Stimulated activated CD8-positive, alpha-beta memory T cell treated with anti-CD3 and anti-CD28 coated beads, Interleukin-15, amount 100 ng/mL, for 48 hours (primary cell): ENCODE data around the gene DUSP10.

Experiments used
- DNase-seq, 2 donors: peaks; one replicate each; pipeline ENCODE4 v3.0.0-alpha.2; 2020; ENCODE audit warnings: low read depth in 2 of 2

Gene DUSP10

GRCh38 chr1:221732052-221732451, 9.8 kb downstream of the DUSP10 start:
- DNase-seq = no peak

- DNase-seq = no peak
These were observed 12.0 kb downstream of the DUSP10 start for GRCh38 chr1:221729771-221730330.

DNA sequence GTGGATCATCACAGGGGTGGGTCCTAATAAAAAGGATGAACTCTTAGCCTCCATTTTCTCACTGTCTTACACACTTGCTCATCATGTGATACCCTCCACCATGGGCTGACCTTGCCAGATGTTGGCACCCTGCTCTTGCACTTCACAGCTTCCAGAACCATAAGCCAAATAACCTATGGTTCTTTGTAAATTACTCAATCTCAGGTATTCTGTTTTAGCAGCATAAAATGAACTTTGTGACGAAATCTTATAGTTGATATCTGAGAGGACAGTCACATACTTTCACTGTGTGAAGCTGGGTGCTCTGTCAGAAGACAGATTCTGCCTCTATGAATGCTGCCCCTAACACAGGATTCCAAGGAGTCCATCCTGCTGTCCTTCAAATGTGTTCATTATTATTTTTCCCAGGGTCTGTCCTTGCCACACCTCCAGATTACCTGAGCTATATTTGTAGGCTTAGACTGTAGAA, 13.8 kb downstream of the DUSP10 start:
- no peak for DNase-seq

DNA sequence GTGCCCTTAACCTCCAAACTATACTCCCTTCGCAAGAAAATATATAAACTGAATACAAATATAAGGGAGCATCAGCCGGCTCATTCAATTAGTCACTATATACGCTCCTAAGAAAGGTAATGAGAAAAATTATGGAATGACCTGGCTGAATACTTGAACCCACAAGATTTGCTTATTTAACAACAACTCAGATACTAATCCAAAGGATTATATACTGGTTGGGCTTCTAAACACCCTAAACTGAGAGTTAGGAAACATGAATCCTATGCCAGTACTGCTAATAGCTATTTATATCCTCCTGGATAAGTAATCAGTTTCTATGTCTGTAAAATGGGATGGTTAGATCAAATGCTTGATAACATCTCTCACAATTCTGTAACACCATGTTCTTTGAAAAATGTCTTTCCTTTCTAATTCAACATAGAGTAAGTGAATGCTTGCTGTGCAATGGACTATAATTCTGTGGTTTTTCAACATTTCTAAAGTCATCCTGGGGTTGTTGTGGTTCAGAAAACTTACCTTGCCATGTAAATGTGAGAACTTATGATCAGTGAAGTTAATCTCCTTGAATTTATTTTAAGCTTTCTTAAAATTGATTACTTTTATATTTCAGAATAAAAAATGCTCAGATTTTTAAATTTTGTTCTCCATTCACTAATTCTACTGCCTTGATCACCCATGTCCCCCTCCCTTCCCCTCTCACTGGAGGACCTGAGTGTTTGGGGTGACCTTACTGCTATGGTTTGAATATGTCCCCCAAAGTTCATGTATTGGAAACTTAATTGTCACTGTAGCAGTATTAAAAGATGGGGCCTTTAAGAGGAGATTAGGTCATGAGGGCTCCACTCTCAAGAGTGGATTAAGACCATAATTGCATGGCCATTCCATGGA, 14.5 kb downstream of the DUSP10 start:
- no peak for DNase-seq

DNA sequence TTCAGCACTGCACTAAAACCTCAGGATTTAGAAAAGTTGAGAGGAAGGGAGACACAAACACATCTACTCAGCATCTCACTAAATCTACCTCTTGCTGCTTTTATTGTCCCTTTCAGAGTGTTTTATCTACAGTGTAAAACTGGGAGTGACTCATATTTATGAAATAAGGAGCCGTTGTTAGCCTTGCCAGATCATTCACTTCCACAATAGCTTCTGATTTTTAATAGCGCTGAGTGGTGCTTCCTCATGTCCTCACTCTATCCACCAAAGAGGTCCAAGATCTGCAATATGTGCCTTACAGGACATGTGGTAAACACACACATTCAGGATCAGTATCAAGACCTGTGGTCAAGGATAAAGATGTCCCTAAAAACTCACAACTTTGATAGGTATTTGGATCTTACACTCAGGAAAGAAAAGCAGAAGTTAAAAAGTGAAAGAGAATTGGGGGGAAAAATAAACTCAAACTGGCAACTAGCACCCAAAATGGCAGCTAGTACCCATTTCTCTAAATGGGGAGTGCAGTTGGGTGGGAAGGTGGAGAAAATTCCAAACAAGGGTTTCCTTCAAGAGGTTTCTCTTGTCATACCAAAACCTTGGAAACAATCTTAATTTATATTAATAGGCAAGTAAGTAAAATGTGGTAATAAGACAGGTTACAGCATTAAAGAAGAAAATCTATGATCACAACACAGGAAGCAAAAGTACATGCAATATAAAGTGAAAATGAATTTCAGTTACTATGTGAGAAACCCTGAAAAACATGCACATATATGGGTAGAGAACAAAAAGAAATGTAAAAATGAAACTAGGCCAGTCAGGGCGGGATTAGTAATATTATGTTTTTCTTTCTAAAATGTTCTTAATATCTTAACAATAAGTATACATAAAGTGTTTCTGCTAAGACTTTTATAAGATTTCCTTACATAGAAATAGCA, 15.9 kb downstream of the DUSP10 start:
- DNase-seq = no peak

DNA sequence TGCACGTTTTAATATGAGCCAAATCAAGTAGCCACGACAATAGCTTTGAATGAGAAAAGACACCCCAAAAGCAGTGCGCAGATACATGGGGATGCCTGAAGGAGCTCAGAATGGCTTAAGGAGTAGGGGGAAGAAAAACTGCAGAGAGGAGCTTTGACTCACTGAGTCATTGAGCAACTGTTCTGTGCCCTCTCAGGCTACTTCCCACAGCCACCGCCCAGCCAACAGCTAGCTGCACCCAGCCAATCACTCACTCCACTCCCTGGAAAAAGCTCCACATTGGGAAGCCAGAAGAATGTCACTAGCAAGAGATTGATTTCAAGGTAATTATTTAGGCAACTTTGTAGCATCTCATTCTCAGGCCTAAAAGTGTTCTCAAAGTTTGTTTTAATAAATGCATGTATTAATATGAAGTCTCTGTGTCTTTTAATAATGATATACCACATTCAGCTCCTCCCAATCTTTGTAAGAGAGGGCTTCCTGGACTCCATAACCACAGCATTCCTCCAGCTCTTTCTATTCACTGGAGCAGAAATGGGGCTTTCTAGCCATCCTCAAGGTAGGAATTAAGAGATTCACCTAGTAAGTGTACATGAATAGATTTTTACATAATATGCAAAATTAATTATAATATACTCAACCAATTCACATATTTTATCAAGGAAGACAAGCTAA, 16.8 kb downstream of the DUSP10 start:
- no peak for DNase-seq

GRCh38 chr1:221723848-221724236, 18.0 kb downstream of the DUSP10 start:
- DNase-seq = no peak

- no peak for DNase-seq
These were observed 18.7 kb downstream of the DUSP10 start for GRCh38 chr1:221723018-221723847.

DNA sequence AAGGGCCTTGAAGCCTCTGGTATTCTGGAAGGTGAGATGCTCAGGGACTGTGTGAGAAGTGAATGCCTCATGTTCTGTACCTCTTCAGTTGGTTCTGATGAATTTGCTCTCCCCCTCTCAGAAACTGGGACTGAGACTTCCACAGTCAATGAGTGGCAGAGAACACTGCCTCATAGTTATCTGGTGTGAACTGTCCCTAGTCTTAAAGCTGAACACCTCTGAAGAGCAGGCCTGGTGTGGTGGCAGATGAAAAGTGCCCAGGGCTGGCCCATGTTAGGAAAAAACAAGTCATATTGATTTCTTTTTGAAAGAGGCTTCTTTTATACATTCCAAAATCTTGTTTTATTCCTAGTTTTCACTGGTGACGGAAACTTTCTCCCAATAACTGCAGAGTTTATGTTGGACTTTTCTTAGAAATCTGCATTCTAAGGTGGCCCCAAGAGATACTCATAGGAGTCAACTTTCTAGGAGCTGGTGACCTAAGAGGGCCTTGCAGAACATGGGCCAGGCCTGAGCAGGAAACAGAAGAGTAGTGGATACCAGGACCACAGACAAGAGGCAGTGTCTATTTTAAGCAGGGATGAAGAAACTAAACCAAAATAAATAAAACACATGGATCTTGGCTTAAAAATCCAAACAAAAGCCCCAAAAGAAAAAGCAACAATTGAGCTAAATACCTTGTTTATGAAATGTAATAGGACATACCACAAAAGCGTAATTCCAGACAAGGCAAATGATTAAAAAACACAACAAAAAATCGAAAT, 19.5 kb downstream of the DUSP10 start:
- DNase-seq = no peak

DNA sequence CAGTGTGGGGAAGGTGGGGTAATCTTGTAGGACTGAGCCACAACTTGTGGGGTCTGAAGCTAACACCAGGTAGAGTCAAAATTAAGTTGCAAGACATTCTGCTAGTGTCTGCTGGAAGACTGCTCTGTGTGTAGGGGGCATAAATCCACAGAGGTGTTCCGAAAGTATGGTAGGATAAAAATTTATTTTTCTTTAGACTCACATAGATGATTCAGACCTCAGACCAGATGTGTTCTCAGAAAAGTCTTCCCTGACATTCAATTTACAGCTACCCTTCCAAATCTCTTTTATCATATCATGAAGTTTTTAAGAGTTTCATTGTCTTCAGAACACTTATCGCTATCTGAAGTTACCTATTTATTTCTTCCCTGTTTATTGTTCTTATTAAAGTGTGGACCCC, 21.3 kb downstream of the DUSP10 start:
- DNase-seq = no peak

GRCh38 chr1:221719987-221720386, 21.9 kb downstream of the DUSP10 start:
- DNase-seq = no peak

DNA sequence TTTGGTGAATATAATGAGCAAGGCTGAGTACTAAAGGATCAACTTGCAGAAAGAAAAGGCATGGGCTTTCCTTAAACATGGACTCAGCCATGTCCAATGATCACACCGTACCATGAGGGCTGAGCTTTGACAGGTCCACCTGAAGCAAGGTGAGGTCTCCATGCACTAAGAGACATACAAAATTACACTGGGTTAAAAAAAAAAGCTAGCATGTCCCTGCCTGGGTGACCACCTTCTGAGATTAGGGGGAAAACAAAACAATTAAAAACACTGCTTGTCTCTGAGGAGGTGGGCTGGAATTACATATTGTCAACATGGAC, 22.7 kb downstream of the DUSP10 start:
- DNase-seq = no peak

DNA sequence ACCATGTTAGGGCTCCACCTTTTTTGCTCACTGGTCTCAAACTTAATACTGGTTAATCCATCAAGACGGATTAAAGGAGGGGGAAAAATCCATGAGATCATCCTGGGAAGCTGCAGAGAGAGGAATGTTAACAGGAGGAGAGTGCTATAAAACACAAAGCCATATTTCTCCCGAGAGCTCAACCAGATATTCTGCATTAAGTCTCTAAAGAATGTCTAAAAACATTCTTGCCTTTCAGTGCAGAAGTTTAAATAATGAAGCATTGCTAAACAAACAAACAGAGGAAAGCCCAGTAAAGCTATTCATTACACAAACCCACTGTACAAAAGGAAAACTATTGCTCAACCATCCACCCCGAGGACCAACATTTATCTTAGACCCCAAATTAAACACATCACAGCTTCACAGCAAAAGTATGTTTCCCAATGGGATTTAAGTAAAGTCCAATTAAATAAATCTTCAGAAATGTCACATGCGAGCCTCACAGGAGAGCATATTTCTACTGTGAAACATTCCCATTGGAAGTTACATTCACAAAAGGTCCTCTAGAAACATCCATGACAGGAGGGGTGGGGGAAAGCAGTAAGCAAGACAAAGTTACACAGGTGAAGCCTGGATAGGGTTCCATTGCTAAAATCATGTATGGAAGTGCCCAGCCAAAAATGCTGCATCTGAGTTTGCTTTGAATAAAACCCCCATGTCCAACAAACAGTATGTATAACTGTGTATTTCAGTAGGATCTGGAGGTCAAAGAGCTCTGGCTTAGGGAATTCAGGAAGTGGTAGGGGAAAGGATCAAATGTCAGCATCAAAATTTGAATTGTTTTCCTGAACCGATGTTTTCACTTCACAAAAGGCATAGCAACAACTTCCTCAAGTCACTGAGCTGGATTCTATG, 23.3 kb downstream of the DUSP10 start:
- no peak for DNase-seq

- DNase-seq = no peak
These were observed 24.4 kb downstream of the DUSP10 start for GRCh38 chr1:221717485-221717853.

GRCh38 chr1:221716713-221717484, 25.0 kb downstream of the DUSP10 start:
- no peak for DNase-seq

DNA sequence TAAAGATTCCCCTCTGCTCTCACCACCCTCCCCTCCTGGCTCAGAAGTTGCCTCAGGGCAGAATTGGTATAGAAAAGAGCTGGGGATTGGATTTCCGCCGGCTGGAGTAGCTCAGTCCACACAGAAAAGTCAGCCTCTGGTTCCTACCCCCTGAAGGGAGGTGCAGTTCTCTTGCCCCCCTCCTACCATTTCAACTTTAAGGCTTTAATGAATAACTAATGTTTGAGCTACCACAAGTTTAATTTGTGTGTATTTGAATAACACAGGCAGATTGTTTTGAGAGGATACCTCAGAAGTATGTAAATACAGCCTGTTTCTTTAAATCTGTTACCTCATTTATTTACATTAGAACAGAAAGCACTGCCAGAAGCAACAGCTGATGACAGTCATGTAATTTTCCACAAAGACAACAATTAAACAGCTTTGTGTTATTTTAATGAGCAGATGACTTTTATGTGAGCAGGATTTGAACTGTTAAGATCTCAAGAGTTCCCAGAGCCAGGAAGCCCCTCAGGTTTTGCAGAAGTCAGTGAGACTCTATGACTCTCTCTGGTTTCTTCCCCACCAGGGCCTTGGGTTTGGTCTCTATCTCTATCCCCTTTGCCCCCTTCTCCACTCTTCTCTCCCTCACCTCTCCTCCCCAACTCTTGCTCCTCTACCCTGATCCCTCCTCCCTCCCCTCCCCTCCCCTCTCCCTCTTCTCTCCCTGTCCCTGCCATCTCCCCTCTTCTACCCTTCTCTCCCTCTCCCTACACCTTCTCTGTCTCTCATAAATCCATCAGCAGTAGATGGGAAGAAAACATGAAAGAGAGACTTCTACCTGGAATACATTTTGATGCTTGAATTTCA, 26.3 kb downstream of the DUSP10 start:
- no peak for DNase-seq
